DND-41 (cell line): ENCODE measurements around the gene CRACR2B.

Experiments
- ATAC-seq: fragments of 200-7000 bp; cut with Tn5 transposase; 3 replicates; pipeline ENCODE4 v1.9.1; 2021; ENCODE audit warnings: low read depth; ENCODE audit not compliant: insufficient read depth
- DNase-seq: peaks from one replicate; pipeline ENCODE4 v3.0.0-alpha.2; 2020
- H2AFZ ChIP-seq: 2 replicates; pipeline ENCODE4 v1.6.0; 2012; ENCODE audit warnings: low read depth, low read length
- H3K27ac ChIP-seq: 2 replicates; pipeline ENCODE4 v1.5.1; 2012; ENCODE audit warnings: low read length, inconsistent platforms
- H3K27me3 ChIP-seq: fragments of 200-600 bp; sonication (generic); 2 replicates; pipeline ENCODE4 v1.6.0; 2012; ENCODE audit warnings: low read length, mild to moderate bottlenecking, inconsistent platforms; ENCODE audit not compliant: insufficient read depth, poor library complexity
- H3K36me3 ChIP-seq: 2 replicates; pipeline ENCODE4 v1.5.1; 2012; ENCODE audit warnings: low read length, inconsistent platforms; ENCODE audit not compliant: insufficient read depth
- H3K4me1 ChIP-seq: 2 replicates; pipeline ENCODE4 v1.5.1; 2012; ENCODE audit warnings: mild to moderate bottlenecking, low read length; ENCODE audit not compliant: insufficient read depth
- H3K4me2 ChIP-seq: 2 replicates; pipeline ENCODE4 v1.6.0; 2012; ENCODE audit warnings: mild to moderate bottlenecking, moderate library complexity, low read length, inconsistent platforms; ENCODE audit not compliant: insufficient read depth
- H3K4me3 ChIP-seq, 2 experiments: fragments of 200-600 bp in 1 of 2; shearing (Covaris generic) in 1 of 2; 2 replicates each; pipeline ENCODE4 v1.5.1; 2012 to 2016; ENCODE audit warnings: inconsistent platforms in 2 of 2, low read length in 2 of 2, mild to moderate bottlenecking in 2 of 2, low read depth in 1 of 2, moderate library complexity in 1 of 2
- H3K79me2 ChIP-seq: 2 replicates; pipeline ENCODE4 v1.6.0; 2012; ENCODE audit warnings: low read length, inconsistent platforms; ENCODE audit not compliant: insufficient read depth
- H3K9ac ChIP-seq: 2 replicates; pipeline ENCODE4 v1.6.0; 2012; ENCODE audit warnings: low read depth, mild to moderate bottlenecking, inconsistent platforms, low read length, moderate library complexity
- H3K9me3 ChIP-seq: 2 replicates; pipeline ENCODE4 v1.5.1; 2012; ENCODE audit warnings: low read length, moderate library complexity, mild to moderate bottlenecking, inconsistent platforms; ENCODE audit not compliant: insufficient read depth, severe bottlenecking
- H4K20me1 ChIP-seq: 2 replicates; pipeline ENCODE4 v1.6.0; 2012; ENCODE audit warnings: low read length; ENCODE audit not compliant: insufficient read depth
- EZH2 ChIP-seq: IDR thresholded peaks from 3 replicates; pipeline ENCODE4 v1.6.1; 2012; ENCODE audit warnings: borderline replicate concordance, low read depth, mild to moderate bottlenecking, moderate library complexity, low read length, inconsistent platforms; ENCODE audit not compliant: severe bottlenecking
- TF ChIP-seq, protein P1 (sequence below): IDR thresholded peaks from 2 replicates; pipeline ENCODE4 v1.5.1; 2012; ENCODE audit warnings: borderline replicate concordance, low read length, moderate library complexity, mild to moderate bottlenecking; ENCODE audit not compliant: poor library complexity, severe bottlenecking; ENCODE audit errors: extremely low read depth

CRACR2B gene

DNA sequence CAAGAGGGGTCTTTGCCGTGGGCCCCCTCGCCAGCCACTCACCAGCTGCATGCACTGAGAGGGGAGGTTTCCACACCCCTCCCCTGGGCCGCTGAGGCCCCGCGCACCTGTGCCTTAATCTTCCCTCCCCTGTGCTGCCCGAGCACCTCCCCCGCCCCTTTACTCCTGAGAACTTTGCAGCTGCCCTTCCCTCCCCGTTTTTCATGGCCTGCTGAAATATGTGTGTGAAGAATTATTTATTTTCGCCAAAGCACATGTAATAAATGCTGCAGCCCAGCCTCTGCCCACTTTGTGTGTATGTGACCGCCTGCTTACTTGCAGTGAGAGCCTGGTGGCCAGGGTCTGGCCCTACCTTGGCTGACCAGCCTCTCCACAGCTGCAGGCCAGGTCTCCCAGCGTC, 2.8 kb upstream of the CRACR2B start:
- Histone ChIP-seq H3K9ac (no peak overlapping the region), H3K4me2 (no peak overlapping the region), H3K36me3 (peaks cover 39% of the 10 kb centered on the region), H2AFZ (no peak overlapping the region), H3K79me2 (peaks cover 20% of the 10 kb centered on the region), H3K27me3 (peaks cover 40% of the 10 kb centered on the region), H3K27ac (no peak overlapping the region), H3K4me3 (no peak overlapping the region), H3K9me3 (no peaks in the 10 kb centered on the region), H4K20me1 (peaks cover 46% of the 10 kb centered on the region), H3K4me1 (peaks cover 37% of the 10 kb centered on the region)
- TF ChIP-seq EZH2 = no peak
- TF ChIP-seq, protein P1, sequence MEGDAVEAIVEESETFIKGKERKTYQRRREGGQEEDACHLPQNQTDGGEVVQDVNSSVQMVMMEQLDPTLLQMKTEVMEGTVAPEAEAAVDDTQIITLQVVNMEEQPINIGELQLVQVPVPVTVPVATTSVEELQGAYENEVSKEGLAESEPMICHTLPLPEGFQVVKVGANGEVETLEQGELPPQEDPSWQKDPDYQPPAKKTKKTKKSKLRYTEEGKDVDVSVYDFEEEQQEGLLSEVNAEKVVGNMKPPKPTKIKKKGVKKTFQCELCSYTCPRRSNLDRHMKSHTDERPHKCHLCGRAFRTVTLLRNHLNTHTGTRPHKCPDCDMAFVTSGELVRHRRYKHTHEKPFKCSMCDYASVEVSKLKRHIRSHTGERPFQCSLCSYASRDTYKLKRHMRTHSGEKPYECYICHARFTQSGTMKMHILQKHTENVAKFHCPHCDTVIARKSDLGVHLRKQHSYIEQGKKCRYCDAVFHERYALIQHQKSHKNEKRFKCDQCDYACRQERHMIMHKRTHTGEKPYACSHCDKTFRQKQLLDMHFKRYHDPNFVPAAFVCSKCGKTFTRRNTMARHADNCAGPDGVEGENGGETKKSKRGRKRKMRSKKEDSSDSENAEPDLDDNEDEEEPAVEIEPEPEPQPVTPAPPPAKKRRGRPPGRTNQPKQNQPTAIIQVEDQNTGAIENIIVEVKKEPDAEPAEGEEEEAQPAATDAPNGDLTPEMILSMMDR = no peak
- ATAC-seq = no peak
- no peak for DNase-seq

DNA sequence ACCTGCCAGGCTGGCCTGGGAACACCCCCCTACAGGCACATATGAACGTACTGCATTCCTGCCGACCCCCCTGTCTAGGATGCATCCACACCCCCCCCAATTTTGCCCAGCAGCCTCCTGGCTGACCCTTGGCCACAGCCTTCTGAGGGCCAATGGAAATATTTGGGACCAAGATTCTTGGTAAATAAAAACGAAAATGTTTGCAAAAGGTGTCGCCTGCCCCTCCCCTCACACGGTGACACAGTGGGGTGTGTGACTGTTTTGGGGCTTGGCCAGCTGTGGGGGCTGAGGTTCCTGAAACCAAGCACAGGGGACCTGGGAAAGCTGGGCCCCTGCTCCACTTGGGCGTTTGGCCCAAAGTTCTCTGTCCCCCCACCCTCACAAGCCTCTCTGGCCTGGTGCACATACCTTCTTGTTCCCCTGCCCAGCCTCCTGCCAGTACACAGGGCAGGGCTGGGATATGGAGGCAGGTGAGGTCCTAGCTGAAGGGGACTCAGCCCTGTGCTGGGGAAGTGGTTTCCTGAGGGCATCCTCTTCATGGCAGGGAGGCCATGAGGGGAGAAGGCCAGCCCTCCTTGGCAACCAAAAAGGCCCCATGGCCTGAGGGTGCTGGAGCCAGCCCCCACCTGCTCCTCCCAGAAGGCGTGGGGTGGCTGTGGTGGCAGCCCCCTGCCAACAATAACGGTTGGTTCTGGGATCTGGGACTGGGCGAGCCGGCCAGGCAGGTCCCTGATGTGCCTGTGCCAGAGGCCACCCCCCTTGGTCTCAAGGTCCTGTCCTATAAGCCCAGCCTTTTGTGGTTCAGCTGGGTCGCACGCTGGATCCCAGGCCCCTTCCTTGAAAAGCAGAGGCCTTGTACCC, 2.1 kb upstream of the CRACR2B start:
- H3K27ac ChIP-seq = no peak overlapping the region
- peaks cover 14% of the 10 kb centered on the region for H3K79me2 ChIP-seq
- peak overlapping the region; percentile 80 for H3K4me2 ChIP-seq
- ATAC-seq = no peak
- TF ChIP-seq, protein P1 = no peak
- no peak for TF ChIP-seq EZH2
- H3K9ac ChIP-seq = no peak overlapping the region
- peaks cover 30% of the 10 kb centered on the region for H3K4me1 ChIP-seq
- no peak overlapping the region for H2AFZ ChIP-seq
- H4K20me1 ChIP-seq = peaks cover 41% of the 10 kb centered on the region
- peaks cover 41% of the 10 kb centered on the region for H3K27me3 ChIP-seq
- no peak for DNase-seq
- H3K9me3 ChIP-seq = no peaks in the 10 kb centered on the region
- no peak overlapping the region for H3K4me3 ChIP-seq
- peaks cover 39% of the 10 kb centered on the region for H3K36me3 ChIP-seq

DNA sequence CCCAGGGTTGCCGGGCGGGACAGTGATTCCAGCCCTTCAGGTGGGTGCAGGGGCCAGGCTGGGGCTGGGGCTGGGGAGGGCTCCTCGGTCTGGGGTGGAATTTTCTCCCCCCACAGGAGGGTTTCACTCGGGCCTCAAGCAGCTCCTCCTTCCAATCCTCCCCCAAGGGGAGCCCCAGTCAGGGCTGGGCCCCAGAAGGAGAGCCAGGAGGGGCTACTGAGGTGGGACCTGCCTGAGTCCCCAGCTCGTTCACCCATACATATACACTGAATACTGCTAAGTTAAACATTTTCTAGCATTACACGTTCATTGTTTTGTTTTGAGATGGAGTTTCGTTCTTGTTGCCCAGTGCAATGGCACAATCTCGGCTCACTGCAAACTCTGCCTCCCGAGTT, 1.5 kb upstream of the CRACR2B start:
- Histone ChIP-seq H3K27me3 (peaks cover 47% of the 10 kb centered on the region), H2AFZ (no peak overlapping the region), H3K27ac (no peak overlapping the region), H3K79me2 (peaks cover 7% of the 10 kb centered on the region), H3K9me3 (no peaks in the 10 kb centered on the region), H3K4me2 (peak overlapping the region; percentile 80), H3K4me3 (peak overlapping the region in 1 of 2 experiments; percentile 4; a peak in 1 of 4 replicates), H3K36me3 (peaks cover 35% of the 10 kb centered on the region), H3K4me1 (peaks cover 24% of the 10 kb centered on the region), H3K9ac (peak overlapping the region; percentile 48; the same call in 1 of the 2 replicates), H4K20me1 (peaks cover 35% of the 10 kb centered on the region)
- no peak for ATAC-seq
- no peak for TF ChIP-seq EZH2
- TF ChIP-seq, protein P1 = no peak
- no peak for DNase-seq
